Upper lobe of left lung (tissue), 6 donors: Measurements from ENCODE around the gene ZHX3. TPM values are rescaled to one million over a fixed set of nuclear protein-coding genes. Genes with fewer than 3 reads are reported as not detected.

ENCODE experiments used
- ATAC-seq, 2 donors: fragments of 200-7000 bp; cut with Tn5 transposase; one replicate each; pipeline ENCODE4 v1.9.1; 2022; ENCODE audit warnings: mild to moderate bottlenecking in 2 of 2, moderate library complexity in 2 of 2; ENCODE audit not compliant: low FRiP score in 2 of 2
- DNase-seq, 2 donors: peaks; one replicate each; pipeline ENCODE4 v3.0.0-alpha.2; 2019 to 2020
- H3K27ac ChIP-seq, 4 donors: fragments of 200-600 bp; sonication (generic); one replicate each; pipeline ENCODE4 v1.5.1; 2016 to 2019
- H3K27me3 ChIP-seq, 4 donors: fragments of 200-600 bp; sonication (generic); one replicate each; pipeline ENCODE4 v1.5.1; 2017 to 2019
- H3K36me3 ChIP-seq, 4 donors: fragments of 200-600 bp; sonication (generic); one replicate each; pipeline ENCODE4 v1.5.1; 2016 to 2019
- H3K4me1 ChIP-seq, 4 donors: fragments of 200-600 bp; sonication (generic); one replicate each; pipeline ENCODE4 v1.5.1; 2018 to 2019
- H3K4me3 ChIP-seq, 4 donors: fragments of 200-600 bp; sonication (generic); one replicate each; pipeline ENCODE4 v1.5.1; 2017 to 2019; ENCODE audit warnings: mild to moderate bottlenecking in 2 of 4, moderate library complexity in 1 of 4
- H3K9me3 ChIP-seq, 4 donors: fragments of 200-600 bp; sonication (generic); one replicate each; pipeline ENCODE4 v1.5.1; 2018 to 2019
- EP300 ChIP-seq, 4 donors: sonication (generic); formaldehyde crosslinking; IDR thresholded peaks; one replicate each; pipeline ENCODE4 v1.5.1; 2017; ENCODE audit warnings: antibody characterized with exemption in 4 of 4, control low read depth in 2 of 4
- POLR2A ChIP-seq, 4 donors: fragments of 450-650 bp; IDR thresholded peaks; one replicate each; pipeline ENCODE4 v1.5.1; 2016 to 2017; ENCODE audit warnings: antibody characterized with exemption in 4 of 4, mild to moderate bottlenecking in 2 of 4
- POLR2AphosphoS5 ChIP-seq, 2 donors: sonication (generic); formaldehyde crosslinking; IDR thresholded peaks; one replicate each; pipeline ENCODE4 v1.5.1; 2017; ENCODE audit warnings: antibody characterized with exemption in 2 of 2
- WGBS, 2 donors: methylation state at CpG; one replicate each; pipeline ENCODE4 v1.1.5; 2017 to 2018; 5-methylcytosine and 5-hydroxymethylcytosine counted together
- total RNA-seq, 6 donors: library from RNA; depleted of rRNA in 4 of 6; stranded (reverse); fragments of >200 nt in 4 of 6; gene quantifications; one replicate each; pipeline versions ENCODE4 v1.1.0 to v1.2.1, GENCODE V29; 2016 to 2021
- TF ChIP-seq, protein P1 (sequence below), 6 experiments: fragments of 450-650 bp in 4 of 6; fragments of 200-600 bp in 2 of 6; sonication (generic) in 2 of 6; IDR thresholded peaks; one replicate each; pipeline ENCODE4 v1.5.1; 2016 to 2019; ENCODE audit warnings: antibody characterized with exemption in 6 of 6
- donor health status: DM: no; HTN: no; CAD: no; lungs with moderate emphysema.
- donor health status: DM: no; HTN: yes; CAD: no; lungs with severe emphysema.

Gene ZHX3
- total RNA-seq, 6 donors from 2014 or later: 30.4 to 57.5 (median 44.9) TPM

- 68 to 72% methylated on average over 2 of the region's 2 CpGs for WGBS, 2 donors
- DNase-seq: no peak
- Histone ChIP-seq H3K36me3 (no peaks in the 10 kb centered on the region), H3K27me3 (no peaks in the 10 kb centered on the region), H3K4me3 (no peak overlapping the region), H3K9me3 (no peaks in the 10 kb centered on the region), H3K27ac (peak overlapping the region in 3 of 4 donors; percentile 43 to 67 (median 63)), H3K4me1 (peaks cover 14 to 27% (median 18%) of the 10 kb centered on the region in 4 donors)
- TF ChIP-seq, protein P1, sequence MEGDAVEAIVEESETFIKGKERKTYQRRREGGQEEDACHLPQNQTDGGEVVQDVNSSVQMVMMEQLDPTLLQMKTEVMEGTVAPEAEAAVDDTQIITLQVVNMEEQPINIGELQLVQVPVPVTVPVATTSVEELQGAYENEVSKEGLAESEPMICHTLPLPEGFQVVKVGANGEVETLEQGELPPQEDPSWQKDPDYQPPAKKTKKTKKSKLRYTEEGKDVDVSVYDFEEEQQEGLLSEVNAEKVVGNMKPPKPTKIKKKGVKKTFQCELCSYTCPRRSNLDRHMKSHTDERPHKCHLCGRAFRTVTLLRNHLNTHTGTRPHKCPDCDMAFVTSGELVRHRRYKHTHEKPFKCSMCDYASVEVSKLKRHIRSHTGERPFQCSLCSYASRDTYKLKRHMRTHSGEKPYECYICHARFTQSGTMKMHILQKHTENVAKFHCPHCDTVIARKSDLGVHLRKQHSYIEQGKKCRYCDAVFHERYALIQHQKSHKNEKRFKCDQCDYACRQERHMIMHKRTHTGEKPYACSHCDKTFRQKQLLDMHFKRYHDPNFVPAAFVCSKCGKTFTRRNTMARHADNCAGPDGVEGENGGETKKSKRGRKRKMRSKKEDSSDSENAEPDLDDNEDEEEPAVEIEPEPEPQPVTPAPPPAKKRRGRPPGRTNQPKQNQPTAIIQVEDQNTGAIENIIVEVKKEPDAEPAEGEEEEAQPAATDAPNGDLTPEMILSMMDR (IDR thresholded peaks at IDR 0.05): no peak
- no peak for TF ChIP-seq EP300 (IDR thresholded peaks at IDR 0.05)
- no peak for TF ChIP-seq POLR2AphosphoS5 (IDR thresholded peaks at IDR 0.05)
- TF ChIP-seq POLR2A (IDR thresholded peaks at IDR 0.05): no peak
- peak in 1 of 2 donors; percentile 28 for ATAC-seq
These were observed 7.7 kb downstream of the ZHX3 start for GRCh38 chr20:41309817-41310216.

DNA sequence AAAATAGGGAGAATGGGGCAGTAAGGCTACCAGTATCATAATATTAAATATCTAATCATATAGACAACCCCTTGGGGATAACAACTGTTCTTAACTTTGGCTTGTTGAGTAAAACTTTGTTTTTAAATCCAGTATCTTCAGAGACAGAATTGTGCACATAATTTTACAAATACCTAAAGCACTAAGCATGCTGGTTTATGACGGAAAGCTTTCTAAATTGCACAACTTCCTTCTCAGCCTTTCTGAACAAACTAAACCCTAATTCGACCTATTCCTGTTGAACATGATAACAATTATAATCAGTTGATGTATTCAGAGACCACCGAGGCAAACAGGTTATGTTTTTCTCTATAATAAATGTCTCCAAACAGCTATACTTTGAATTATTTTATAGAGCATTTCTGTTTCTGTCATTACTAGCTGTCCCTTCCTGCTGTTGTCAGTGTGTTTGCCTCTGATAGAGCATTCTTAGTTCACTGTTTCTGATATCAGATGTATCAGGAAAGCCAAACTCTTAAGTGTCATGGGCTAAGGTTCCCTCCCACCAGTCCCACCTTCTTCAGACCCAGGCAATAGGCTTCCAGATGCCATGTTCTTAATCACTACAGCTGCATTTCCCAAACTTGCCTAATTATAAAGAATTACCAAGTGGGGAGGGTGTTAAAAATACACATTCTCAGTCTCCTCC, 8.7 kb downstream of the ZHX3 start:
- no peak for TF ChIP-seq EP300 (IDR thresholded peaks at IDR 0.05)
- no peak for TF ChIP-seq POLR2A (IDR thresholded peaks at IDR 0.05)
- TF ChIP-seq, protein P1 (IDR thresholded peaks at IDR 0.05): no peak
- no peak for TF ChIP-seq POLR2AphosphoS5 (IDR thresholded peaks at IDR 0.05)
- Histone ChIP-seq H3K36me3 (no peaks in the 10 kb centered on the region), H3K27ac (peak overlapping the region; percentile 43 to 74 (median 65)), H3K27me3 (no peaks in the 10 kb centered on the region), H3K4me1 (peaks cover 14 to 19% (median 18%) of the 10 kb centered on the region in 4 donors), H3K4me3 (no peak overlapping the region), H3K9me3 (no peaks in the 10 kb centered on the region)
- DNase-seq: no peak
- WGBS, 2 donors: 24 to 28% methylated on average over 3 of the region's 3 CpGs
- ATAC-seq: peak in 1 of 2 donors; percentile 62

DNA sequence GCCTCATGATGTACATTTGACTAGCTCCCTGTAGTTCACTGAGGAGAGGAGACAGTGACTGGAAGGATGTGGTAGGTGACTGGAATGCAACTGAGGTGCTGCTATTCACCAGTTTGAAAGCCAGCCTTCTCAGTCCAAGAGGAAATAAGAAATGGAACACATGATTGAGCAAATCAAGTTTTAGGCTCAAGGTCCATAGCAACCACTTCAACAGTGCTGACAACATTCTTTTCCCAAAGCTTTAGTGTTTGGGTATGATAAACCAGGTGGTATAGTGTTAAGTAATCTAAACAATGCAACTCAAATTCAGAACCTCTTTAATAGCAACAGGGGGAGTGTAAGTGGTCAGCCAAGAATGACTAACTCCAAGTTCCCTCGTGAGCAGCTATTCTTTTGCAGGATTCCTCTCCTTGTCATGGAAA, 9.2 kb downstream of the ZHX3 start:
- H3K36me3 ChIP-seq: no peaks in the 10 kb centered on the region
- WGBS, 2 donors: 18 to 24% methylated on average over 1 of the region's 1 CpG
- H3K4me3 ChIP-seq: no peak overlapping the region
- TF ChIP-seq EP300 (IDR thresholded peaks at IDR 0.05) (no peak), POLR2A (IDR thresholded peaks at IDR 0.05) (no peak), POLR2AphosphoS5 (IDR thresholded peaks at IDR 0.05) (peak in 1 of 2 donors; percentile 7)
- TF ChIP-seq, protein P1 (IDR thresholded peaks at IDR 0.05): no peak
- no peaks in the 10 kb centered on the region for H3K27me3 ChIP-seq
- peaks cover 14 to 19% (median 18%) of the 10 kb centered on the region in 4 donors for H3K4me1 ChIP-seq
- ATAC-seq (peak; percentile 71 to 88), DNase-seq (no peak)
- H3K27ac ChIP-seq: peak overlapping the region; percentile 43 to 74 (median 65)
- no peaks in the 10 kb centered on the region for H3K9me3 ChIP-seq

DNA sequence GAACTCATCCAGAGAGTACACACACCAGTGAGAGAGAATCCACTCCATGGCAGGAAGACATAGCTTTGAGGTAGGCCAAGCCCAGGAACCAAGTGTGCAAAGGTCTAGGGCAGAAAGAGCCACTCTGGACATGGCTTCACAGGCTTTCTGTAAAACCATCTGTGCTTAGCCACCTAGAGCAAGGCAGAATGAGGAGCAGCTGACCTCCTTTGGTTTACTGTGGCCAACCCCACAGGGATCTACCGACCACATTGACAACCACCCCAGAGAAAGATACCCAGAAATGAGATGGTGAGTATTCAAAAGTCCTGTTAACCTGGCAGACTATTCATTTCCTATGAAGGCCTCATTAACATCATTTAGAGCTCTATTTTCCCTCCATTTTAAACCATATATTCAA, 10.5 kb downstream of the ZHX3 start:
- ATAC-seq: no peak
- TF ChIP-seq POLR2AphosphoS5 (IDR thresholded peaks at IDR 0.05): no peak
- TF ChIP-seq POLR2A (IDR thresholded peaks at IDR 0.05): no peak
- TF ChIP-seq, protein P1 (IDR thresholded peaks at IDR 0.05): no peak
- no peak for TF ChIP-seq EP300 (IDR thresholded peaks at IDR 0.05)
- H3K4me1 ChIP-seq: peaks cover 14 to 19% (median 18%) of the 10 kb centered on the region in 4 donors
- 100% methylated on average over 1 of the region's 1 CpG for WGBS, 2 donors
- DNase-seq: no peak
- H3K9me3 ChIP-seq: no peaks in the 10 kb centered on the region
- no peak overlapping the region for H3K4me3 ChIP-seq
- no peak overlapping the region for H3K27ac ChIP-seq
- no peaks in the 10 kb centered on the region for H3K36me3 ChIP-seq
- no peaks in the 10 kb centered on the region for H3K27me3 ChIP-seq
